NCI-H2081 (cell line): ENCODE data around the gene SPRED2.

ENCODE experiments used
- DNase-seq, 2 experiments: peaks; one replicate each; lab custom pipeline; 2025; lab: John Stamatoyannopoulos, UW

SPRED2 gene

DNA sequence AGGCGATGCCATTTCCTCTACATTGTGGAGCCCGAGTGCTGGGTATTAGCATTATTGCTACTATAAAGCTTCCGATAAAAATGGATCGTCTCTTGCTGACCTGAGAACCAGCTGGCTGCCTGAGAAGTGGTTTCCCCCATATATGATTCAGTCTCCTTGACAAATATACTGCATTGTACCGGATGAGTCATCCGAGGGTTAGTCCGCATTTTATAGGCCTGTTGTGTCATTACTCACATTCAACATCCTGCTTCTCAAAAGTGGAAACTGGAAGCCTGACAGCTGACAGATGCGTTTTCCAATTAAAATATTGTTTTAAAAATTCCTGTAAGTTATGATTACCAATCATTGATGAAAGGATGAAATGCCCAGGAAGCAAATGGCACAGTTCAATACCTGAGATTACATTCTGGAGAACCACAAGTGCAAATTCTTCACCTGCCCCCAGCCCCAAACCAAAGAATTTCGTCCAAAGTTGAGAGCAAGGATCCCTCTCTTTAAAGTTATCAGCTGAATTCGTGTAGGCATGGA, 65.7 kb downstream of the SPRED2 start:
- DNase-seq = peak in 1 of 2 experiments; percentile 59

GRCh38 chr2:65364986-65365733, 67.2 kb downstream of the SPRED2 start:
- no peak for DNase-seq

GRCh38 chr2:65363879-65364666, 68.3 kb downstream of the SPRED2 start:
- no peak for DNase-seq

DNA sequence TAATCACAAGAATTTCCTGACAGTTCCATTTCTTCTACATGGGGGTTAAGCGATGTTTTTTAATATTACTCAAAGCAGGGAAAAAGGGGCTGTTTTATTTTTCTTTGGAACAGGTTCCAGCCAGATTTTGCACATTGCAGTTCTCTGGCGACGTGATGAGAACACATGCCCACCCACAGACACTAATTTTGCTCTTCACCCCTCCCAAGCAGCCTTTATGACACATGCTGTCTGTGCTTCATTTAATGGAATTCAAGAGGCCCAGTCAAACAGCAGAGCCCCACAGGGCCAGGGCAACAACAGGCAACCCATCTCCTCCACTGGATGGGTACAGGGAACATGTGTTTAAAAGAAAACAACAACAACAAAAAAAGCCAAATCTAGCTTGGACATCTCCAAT, 70.8 kb downstream of the SPRED2 start:
- DNase-seq = no peak

DNA sequence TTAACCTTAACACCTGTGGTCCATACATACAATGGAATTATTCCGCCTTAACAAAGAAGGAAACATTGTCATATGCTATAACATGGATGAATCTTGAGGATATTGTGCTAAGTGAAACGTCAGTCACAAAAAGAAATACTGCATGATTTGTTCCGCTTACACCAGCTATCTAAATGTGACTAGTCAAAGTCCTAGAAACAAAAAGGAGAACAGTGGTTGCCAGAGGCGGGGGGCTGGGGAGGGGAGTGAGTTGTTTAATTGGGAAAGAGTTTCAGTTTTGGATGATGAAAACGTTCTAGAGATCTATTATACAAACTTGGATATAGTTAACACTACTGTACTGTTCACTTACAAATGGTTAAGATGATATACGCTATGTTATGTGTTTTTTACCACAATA, 72.0 kb downstream of the SPRED2 start:
- DNase-seq = no peak

GRCh38 chr2:65358678-65359400, 73.6 kb downstream of the SPRED2 start:
- DNase-seq = no peak

DNA sequence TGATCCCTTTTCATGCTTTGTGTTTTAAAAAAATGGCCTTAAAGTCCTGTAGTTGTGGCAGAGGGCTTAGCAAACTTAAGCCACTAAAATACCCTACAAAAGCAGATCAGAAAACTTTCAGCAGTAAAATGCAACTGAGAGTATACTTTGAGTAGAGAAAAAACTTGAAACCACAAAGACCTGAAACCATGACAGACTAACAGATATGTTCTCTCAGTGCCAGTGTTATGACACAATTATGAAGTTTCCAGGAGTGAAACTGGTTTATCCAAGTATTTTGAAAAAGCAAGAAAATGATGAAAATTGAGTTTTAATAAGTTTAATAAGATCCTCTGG, 74.5 kb downstream of the SPRED2 start:
- no peak for DNase-seq

DNA sequence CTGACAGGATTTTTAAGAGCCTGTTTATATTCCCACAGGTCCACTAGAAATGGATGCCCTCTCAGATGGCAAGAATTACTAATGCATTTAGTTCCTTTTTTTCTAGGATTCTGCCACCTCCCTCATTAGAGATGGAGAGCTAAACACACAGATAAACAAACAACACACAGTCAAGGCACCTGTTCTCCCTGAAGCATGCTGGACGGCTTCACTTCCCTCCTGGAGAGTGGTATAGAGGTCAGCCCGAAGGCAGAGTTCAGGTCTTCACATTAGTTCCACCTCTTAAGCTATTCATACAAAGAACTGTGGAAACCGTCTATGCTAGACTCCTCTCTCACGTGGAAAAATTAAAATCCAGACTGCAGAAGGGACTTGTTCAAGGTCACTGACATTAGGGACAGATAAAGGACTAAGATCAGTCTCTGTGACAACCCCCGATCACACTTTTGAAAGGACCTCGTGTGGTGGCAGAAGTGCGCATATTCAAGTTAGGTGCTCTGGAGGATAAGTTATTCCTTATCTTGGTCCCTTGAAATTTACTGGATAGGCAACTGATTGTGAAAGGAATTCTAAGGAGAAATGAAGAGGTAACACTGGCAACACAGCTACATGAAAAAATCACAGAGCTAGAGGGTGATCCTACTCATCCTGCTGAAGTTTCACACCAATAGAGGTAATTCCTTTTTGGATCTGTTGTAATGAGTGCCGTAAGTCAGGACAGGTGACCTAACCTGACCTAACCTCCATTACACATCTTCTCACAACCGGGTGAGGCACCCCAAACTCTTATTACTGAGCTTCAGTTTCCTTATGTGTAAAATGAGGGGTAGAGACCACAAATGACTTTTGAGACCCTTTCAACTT, 75.1 kb downstream of the SPRED2 start:
- DNase-seq = no peak

- DNase-seq = no peak
Observed at GRCh38 chr2:65355186-65355831, 77.1 kb downstream of the SPRED2 start.

GRCh38 chr2:65354773-65355172, 77.6 kb downstream of the SPRED2 start:
- no peak for DNase-seq

DNA sequence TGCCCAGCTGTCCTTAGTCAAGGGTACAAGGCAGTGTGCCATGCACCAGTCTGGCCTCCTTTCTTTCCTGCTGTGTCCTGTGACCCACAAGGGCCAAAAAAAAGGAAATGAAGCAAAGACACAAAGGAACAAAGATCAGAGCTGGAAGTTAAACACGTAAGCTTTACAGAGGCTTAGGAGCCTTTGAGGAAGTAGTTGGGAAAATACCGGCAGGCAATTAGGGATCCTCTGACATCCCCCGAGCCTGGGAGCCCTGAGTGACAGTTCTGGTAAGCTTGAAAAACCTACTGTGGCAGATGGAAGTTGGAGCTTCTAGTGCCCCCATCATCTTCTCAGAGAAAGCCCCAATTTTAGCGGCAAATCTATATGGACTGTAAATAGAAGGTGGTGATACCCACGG, 78.5 kb downstream of the SPRED2 start:
- DNase-seq = no peak

DNA sequence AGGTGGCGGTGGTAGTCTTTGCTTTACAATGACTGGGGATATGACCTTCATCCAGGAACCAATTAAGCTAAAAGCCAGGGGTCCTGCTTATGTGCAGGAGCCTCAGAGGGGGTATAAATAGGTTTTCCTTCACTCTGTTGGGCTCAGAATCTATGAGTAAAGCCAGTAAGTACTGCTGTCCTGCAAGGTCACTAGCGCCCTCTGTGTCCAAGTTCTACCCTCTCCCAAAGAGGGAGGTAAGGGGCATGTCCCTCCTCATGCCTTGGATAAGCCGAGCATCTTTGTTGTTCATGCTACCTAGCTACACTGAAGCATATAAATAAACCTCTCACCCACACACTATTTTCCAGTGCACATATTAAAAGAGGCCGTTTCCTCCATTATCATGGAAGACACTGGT, 79.4 kb downstream of the SPRED2 start:
- DNase-seq = no peak

DNA sequence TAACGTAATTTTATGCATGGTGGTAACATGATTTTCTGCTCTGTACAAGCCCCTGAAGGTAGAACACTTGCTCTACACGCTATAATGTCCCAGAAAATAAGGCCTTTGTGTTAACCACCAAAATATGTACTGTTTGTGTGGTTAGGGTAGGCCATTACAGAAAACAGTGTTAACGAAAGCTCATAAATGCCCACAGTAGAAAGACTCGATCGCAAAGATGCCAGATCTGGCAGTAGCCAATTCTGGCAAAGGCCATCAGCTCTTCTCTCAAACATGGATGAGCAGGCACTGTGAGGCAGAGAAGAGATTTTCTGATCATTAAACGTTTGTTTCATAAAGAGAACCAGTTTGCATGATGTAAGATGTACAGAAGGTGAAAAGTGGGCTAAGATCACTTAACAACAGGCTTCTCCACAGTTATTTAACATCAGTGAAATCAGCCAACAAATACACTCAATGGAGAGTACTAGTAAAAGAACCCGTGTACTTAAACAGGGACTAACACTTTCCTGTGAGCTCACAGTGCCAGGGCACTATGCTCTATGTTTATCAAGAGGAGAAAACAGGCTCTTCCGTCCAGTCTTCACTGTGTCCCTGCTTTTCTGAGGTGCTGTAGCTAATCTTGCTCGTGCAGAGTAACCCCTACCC, 80.3 kb downstream of the SPRED2 start:
- DNase-seq = no peak

DNA sequence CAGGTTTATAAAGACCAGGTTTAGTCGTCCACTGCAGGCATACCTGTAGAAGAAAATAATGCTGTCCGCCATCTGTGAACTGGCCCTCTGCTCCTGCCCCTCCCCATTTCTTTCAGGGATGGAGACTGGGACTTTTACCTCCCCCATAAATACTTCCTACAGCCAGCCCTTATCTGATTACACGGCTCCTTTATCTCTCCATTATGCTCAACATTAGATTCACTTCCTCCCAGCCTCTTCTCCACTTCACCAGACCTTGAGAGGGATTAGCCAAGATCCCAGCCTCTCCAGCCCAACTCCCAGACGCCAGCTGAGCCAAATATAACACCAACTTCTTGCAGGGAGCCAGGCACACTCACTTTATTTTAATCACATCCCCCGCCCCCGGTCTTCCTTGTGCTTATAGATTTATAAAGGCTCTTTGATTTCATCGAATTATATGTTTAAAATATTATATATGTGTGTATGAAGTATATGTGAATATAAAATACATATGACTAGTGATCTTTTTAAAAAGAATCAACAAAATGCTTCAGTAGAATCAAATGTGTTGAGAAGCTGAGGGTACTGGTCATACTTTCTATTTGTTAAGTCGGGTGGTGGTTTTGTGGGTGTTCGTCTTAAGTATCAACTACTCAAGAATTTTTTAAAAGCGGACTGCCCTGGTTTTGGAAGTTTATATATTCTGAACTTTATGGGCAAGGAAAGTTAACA, 81.0 kb downstream of the SPRED2 start:
- DNase-seq = no peak

GRCh38 chr2:65350651-65351056, 81.7 kb downstream of the SPRED2 start:
- DNase-seq = no peak

DNA sequence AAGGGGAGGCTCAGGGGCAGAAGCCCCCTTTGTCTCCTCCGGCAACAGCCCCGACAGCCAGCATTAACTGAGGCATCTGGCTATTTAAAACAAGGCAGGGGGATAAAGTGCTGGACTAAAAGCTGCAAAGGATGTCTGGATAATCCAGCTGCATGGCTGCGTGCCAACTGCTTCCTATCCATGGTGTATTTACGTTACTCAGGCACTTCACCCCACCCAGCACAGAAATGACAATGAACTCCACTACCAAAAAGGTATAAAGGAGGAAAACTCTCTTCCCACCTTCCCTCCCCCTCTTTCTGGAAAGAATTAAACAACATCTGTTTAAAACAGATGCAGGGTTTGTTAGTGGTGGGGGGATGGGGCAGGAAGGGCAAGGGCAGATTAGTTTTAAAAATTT, 82.5 kb downstream of the SPRED2 start:
- DNase-seq = peak in 1 of 2 experiments; percentile 61

DNA sequence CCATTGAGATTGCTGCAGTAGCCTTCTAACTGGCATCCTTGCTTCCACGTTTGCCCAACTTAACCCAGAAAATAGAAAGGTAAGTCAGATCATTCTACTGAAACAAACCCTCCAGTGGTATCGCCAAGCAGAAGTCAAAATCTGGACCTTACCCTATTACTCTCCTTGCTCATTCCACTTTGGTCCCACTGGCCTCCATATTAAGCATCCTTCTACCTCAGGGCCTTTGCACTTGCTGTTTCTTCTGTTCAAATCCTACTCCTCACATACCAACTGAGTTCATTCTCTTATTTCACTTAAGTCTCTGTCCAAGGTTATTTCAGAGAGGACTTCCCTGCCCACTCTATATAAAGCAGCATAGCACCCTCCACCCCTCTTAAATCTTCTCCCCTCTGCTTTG, 84.5 kb downstream of the SPRED2 start:
- no peak for DNase-seq

GRCh38 chr2:65345631-65346030, 86.8 kb downstream of the SPRED2 start:
- DNase-seq = no peak

DNA sequence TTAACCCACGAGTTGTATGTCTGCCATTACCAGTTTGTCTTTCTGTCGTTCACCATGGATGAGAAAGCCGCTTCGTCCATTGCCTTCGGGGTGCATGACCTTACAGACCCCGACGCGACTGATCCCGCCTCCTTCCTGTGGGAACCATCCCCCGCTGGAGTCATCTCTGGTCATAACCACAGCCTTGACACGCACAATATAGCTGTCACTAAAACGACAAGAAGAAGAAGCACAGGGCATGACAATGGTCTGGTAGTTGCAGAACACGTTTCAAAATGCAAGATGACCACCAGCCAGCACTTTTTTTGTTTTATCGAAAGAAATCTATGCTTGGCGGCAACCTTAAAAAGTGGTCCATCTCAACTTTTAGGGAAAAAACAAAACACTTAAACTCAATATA, 87.7 kb downstream of the SPRED2 start:
- no peak for DNase-seq

DNA sequence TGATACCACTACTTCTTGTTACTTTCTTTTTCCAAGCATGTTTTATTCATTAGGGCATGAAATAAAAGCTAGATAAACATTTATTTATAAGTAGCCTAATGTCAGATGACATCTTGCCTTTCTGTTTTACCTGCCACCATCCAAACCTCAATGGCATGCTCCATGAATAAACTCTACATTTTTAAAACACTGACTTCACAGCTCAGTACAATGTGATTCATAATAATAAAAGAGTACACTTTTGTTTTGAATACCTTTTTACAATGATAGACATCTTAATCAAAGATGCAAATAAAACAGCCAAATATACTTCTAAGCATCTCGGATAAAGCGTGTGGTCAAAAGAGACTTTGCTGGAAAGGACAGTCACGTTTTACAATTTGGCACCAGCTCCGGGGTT, 88.2 kb downstream of the SPRED2 start:
- no peak for DNase-seq
